ENCODE data around the gene RFFL.

RFFL gene

DNA sequence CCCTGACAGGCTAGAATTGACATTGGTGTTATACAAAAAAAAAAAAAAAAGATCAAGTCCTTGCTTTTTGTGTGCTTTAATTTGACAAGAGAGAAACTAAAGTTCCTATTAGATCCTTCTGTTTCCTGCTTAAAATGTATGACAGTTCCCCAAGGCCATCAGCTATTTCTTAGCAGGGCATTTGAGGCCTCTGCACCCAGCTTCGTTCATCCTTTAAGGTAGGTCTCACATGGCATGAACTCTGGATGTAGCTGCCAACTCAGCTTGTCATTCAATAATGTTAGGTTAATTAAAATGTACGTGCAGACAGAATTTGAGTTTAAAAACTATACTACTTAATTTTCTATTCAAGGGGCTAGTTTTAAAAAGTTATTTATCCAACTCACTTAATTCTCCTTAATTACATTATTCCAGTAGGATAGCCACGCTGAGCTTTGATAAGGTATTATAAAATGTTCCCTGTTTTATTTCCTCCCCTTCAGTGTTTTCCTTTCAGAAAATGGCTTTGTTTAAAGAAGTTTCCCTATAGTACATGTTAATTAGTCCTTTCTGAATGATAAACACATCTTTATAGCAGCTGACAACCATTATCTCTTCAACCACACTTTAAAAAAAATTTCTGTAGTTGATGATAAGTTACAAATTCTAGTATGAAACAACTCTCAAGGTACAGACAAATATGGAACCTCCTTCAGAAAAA, 1.2 kb upstream of the RFFL start:
- TF ChIP-seq, protein P1, sequence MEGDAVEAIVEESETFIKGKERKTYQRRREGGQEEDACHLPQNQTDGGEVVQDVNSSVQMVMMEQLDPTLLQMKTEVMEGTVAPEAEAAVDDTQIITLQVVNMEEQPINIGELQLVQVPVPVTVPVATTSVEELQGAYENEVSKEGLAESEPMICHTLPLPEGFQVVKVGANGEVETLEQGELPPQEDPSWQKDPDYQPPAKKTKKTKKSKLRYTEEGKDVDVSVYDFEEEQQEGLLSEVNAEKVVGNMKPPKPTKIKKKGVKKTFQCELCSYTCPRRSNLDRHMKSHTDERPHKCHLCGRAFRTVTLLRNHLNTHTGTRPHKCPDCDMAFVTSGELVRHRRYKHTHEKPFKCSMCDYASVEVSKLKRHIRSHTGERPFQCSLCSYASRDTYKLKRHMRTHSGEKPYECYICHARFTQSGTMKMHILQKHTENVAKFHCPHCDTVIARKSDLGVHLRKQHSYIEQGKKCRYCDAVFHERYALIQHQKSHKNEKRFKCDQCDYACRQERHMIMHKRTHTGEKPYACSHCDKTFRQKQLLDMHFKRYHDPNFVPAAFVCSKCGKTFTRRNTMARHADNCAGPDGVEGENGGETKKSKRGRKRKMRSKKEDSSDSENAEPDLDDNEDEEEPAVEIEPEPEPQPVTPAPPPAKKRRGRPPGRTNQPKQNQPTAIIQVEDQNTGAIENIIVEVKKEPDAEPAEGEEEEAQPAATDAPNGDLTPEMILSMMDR (IDR thresholded peaks at IDR 0.05; ENCODE audit: control extremely low read depth, extremely low read depth, low read depth, missing control alignments): no peak
- CTCF ChIA-PET: interaction anchor here (0.6 to 4.2 kb wide), 11 partner anchors 11 to 60 kb away, joined by 3 to 25 read pairs (median 4); no protein-coding TSS in a partner anchor
- POLR2A ChIA-PET: interaction anchor here (0.5 to 2.0 kb wide), 3 partner anchors 13 to 57 kb away, joined by 5 to 8 read pairs (median 5); no protein-coding TSS in a partner anchor
- DNase-seq (ENCODE audit: extremely low spot score): no peak

DNA sequence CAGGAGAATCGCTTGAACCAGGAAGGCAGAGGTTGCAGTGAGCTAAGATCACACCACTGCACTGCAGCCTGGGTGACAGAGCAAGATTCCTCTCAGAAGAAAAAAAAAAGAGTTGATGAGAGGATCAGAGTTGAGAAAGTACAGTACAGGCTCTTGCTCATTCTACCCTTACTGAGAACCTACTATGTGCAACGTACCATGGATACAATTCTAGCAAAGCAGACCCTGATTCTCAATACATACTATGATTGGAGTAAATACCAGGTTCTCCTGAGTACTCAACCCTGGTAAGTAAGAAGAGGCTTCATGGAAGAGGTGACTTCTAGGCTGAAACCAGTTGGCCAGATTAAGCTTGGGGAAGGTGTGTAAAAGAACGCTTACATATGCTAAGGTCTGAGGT, 1.2 kb downstream of the RFFL start:
- ChIA-PET POLR2A (no interaction called here), CTCF (interaction anchor here (2.6 to 4.2 kb wide), 2 partner anchors 9 to 28 kb away, joined by 11 to 25 read pairs; no protein-coding TSS in a partner anchor)
- TF ChIP-seq, protein P1 (IDR thresholded peaks at IDR 0.05; ENCODE audit: control extremely low read depth, extremely low read depth, low read depth, missing control alignments): no peak
- DNase-seq (ENCODE audit: extremely low spot score): no peak

DNA sequence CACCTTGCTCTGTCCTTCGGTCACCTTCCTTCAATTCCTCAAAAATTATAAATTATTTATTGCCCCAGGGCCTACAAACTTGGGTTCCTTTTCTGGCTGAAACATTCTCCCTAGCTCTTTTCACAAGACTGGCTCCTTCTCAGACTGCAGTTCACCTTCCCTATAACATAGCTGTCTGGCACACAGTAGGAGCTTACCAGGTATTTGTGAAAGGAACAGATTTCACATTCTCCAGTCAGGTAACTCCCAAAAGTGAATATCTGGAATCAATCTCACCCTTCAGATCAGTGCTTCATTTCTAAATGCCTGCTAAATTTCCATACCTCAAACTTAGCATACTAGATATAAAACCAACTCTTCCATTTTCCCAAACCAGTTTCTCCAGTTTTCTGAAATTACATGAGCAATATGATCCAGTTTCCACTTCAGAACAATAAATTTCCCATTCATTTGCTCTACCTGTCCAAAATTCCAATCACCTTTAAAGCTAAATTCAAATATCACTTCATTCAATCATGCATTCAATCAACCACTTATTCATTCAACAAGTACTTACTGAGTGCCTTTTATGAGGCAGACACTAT, 6.1 kb downstream of the RFFL start:
- POLR2A ChIA-PET: no interaction called here
- CTCF ChIA-PET: interaction anchor here (0.9 to 1.8 kb wide), 2 partner anchors 32 to 63 kb away, joined by 3 to 4 read pairs; partner anchors contain the start of gene RAD51D
- DNase-seq (ENCODE audit: extremely low spot score): no peak
- TF ChIP-seq, protein P1 (IDR thresholded peaks at IDR 0.05; ENCODE audit: control extremely low read depth, extremely low read depth, low read depth, missing control alignments): no peak

DNA sequence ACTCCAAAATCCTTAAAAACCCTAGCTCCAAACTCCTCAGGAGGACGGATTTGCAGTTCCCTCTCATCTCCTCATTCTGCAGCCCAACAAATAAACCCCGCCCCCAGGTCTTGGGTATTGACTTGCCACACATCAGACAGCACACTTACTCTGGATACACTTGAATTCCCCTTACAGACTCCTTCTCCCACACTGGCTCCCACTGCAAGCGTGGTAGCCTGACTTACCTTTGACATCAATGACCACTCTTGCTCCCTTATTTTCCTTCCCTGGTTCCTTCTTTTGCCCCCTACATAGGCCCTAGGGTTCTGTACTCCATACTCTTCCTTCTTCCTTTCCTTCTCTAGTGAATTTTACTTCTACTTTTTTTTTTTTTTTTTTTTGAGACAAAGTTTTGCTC, 7.5 kb downstream of the RFFL start:
- no peak for DNase-seq (ENCODE audit: extremely low spot score)
- TF ChIP-seq, protein P1 (IDR thresholded peaks at IDR 0.05; ENCODE audit: control extremely low read depth, extremely low read depth, low read depth, missing control alignments): no peak
- POLR2A ChIA-PET: no interaction called here
- CTCF ChIA-PET: interaction anchor here (1.4 kb wide), 1 partner anchor 8 kb away, joined by 3 read pairs; the partner anchor contains the start of gene RFFL

DNA sequence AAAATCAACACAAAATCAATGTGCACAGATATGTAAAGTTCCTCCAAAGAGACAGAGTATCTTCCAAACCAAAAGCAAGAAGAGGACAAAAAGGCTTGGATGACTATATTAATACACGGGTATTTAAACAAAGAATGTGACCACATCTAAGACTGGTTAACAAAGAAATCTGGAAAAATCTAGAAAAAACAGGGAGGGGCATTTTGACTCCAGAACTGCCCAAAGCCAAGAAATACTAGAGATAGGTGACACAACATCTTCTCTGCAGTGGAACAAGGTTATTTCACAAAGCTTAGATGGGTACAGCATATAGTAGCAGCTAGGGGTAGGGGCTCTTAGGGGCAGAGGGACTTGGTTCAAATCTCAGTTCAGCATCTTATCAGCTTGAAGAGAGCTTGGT, 10.3 kb downstream of the RFFL start:
- POLR2A ChIA-PET: no interaction called here
- DNase-seq (ENCODE audit: extremely low spot score): no peak
- TF ChIP-seq, protein P1 (IDR thresholded peaks at IDR 0.05; ENCODE audit: control extremely low read depth, extremely low read depth, low read depth, missing control alignments): no peak
- CTCF ChIA-PET: interaction anchor here (1.1 to 1.8 kb wide), 6 partner anchors 10 to 36 kb away, joined by 4 to 11 read pairs (median 4); partner anchors contain the start of gene RFFL

DNA sequence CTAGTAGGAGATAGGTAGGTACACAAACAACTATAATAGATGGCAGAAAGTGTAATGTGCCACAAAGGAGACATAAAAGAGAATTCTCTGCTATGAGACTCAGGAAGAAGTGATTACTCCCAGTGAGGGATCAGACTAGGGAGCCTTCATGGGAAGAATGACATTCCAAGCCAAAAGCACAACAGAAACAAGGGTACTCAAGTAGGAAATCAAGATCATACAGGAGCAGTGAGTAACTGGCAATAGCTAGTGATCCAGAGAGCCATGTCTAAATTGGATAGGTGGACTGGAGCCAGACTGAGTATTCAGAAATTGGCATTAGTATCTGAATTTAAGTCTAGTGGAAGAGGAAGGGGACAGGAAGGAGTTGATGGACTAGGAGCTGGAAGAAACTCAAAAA, 10.7 kb downstream of the RFFL start:
- ChIA-PET CTCF (interaction anchor here (1.1 to 1.8 kb wide), 6 partner anchors 10 to 37 kb away, joined by 4 to 11 read pairs (median 4); partner anchors contain the start of gene RFFL), POLR2A (no interaction called here)
- TF ChIP-seq, protein P1 (IDR thresholded peaks at IDR 0.05; ENCODE audit: control extremely low read depth, extremely low read depth, low read depth, missing control alignments): no peak
- no peak for DNase-seq (ENCODE audit: extremely low spot score)
